Subcutaneous adipose tissue (tissue), 4 donors: ENCODE measurements around the gene SCUBE2. TPM values are rescaled to one million over a fixed set of nuclear protein-coding genes. Genes with fewer than 3 reads are reported as not detected.

Source experiments
- total RNA-seq, 4 donors: library from RNA; depleted of rRNA; stranded (reverse); fragments of >200 nt; gene quantifications; one replicate each; pipeline ENCODE4 v1.1.0, GENCODE V29; 2016
- TF ChIP-seq, protein P1 (sequence below): fragments of 450-650 bp; IDR thresholded peaks from one replicate; pipeline ENCODE4 v1.5.1; 2016; ENCODE audit warnings: low read depth, mild to moderate bottlenecking, control low read depth, antibody characterized with exemption, moderate library complexity

The SCUBE2 gene
- total RNA-seq, 4 donors from 2014 or later: 16.6 to 55.2 (median 31.9) TPM

DNA sequence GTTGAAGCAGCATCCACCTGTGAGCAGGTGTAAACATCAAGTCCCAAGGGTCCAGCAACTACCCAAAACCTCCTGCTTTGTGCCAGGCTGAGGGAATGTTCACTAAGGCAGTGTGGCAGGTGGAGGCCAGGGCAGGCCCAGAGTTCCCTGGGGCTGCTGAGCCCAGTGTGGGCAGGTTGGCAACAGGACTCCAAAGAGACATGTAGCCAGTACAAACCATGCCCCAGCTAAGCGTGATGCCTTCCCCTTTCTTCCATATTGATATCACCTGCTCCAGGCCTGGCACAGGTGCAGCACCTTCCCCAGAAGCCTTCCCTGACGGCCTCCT lies 30.0 kb upstream of the SCUBE2 start:
- TF ChIP-seq, protein P1, sequence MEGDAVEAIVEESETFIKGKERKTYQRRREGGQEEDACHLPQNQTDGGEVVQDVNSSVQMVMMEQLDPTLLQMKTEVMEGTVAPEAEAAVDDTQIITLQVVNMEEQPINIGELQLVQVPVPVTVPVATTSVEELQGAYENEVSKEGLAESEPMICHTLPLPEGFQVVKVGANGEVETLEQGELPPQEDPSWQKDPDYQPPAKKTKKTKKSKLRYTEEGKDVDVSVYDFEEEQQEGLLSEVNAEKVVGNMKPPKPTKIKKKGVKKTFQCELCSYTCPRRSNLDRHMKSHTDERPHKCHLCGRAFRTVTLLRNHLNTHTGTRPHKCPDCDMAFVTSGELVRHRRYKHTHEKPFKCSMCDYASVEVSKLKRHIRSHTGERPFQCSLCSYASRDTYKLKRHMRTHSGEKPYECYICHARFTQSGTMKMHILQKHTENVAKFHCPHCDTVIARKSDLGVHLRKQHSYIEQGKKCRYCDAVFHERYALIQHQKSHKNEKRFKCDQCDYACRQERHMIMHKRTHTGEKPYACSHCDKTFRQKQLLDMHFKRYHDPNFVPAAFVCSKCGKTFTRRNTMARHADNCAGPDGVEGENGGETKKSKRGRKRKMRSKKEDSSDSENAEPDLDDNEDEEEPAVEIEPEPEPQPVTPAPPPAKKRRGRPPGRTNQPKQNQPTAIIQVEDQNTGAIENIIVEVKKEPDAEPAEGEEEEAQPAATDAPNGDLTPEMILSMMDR: no peak

DNA sequence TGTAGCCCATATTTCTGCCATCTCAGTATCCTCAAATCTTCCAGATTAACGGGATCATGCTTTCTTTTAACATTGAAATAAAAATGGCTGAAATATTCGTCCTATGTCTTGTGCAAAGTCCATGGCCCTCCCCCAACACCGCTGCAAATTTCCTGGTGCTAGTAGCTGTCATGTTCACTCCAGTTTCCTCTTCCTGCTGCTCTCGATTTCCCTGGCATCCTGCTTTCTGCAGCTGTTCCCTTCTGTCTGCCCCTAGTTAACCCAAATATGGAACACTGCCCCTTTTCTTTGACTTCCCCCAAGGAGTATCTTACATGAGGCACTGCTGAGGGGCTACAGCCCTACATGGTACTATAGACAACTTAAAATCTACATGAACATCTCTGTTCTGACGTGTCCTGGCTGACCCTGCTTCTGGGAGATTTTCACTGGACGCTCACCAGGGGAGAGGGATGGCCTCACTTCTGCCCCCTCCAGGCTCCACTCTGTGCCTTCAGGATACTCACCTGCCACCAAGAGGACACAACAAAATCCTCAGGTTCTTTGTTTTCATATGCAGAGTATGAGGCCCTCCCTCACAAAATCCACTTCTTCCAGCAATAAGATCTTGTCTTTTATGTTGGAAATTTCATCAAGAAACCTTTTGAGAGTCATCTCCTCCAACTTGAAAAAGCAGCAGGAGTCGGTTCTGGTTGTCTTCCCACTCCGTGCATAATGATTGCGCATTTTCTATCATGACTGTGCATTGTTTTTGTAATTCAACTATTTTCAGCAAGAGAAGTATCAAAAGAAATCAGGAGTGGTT lies 29.5 kb upstream of the SCUBE2 start:
- TF ChIP-seq, protein P1: no peak

- TF ChIP-seq, protein P1: no peak
Measured at GRCh38 chr11:9118277-9118676, 26.9 kb upstream of the SCUBE2 start.

DNA sequence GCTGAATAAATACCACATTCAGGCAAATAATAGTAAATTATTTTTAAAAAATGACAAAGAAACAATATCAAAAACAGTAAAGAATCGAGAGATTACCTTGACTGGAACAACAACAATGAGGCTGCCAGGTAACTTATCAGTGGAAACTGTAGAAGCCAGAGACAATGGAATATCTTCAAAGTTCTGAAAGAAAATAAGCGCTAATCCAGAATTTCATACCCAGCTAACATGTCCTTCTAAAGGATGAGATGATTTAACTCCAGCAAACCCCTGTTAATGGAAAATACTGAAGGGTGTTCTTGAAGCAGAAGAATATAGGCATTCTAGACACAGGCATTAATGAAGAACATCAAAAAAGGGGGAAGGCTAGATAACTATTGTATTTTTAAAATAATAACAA lies 20.7 kb upstream of the SCUBE2 start:
- TF ChIP-seq, protein P1: no peak

GRCh38 chr11:9109858-9110731 lies 18.7 kb upstream of the SCUBE2 start:
- TF ChIP-seq, protein P1: no peak

DNA sequence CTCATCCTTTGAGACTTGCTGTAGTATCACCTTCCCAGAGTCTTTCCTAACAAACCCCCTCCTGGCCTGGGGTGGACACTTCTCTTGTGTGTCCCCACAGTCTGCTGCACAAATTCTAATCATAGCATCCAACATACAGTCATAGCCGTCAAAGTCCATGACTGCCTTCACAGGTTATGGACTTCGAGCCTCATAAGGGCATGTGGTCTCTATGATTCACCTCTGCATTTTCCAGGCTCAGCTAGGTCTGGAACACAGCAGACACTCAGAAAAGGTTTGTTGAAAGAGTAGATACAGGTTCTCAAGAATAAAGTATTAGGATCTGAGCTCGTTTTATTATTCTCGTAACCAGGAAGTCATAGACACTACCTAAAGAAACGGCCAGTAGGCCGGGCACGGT lies 13.2 kb upstream of the SCUBE2 start:
- TF ChIP-seq, protein P1: no peak
